DND-41 (cell line): ENCODE results near the gene TMEM114.

Experiments
- CTCF ChIP-seq: IDR thresholded peaks from 2 replicates; pipeline ENCODE4 v1.5.1; 2012; ENCODE audit warnings: borderline replicate concordance, low read length, moderate library complexity, mild to moderate bottlenecking; ENCODE audit not compliant: poor library complexity, severe bottlenecking; ENCODE audit errors: extremely low read depth
- EZH2 ChIP-seq: IDR thresholded peaks from 3 replicates; pipeline ENCODE4 v1.6.1; 2012; ENCODE audit warnings: borderline replicate concordance, low read depth, mild to moderate bottlenecking, moderate library complexity, low read length, inconsistent platforms; ENCODE audit not compliant: severe bottlenecking

GRCh38 chr16:8611122-8611521, 20.8 kb upstream of the TMEM114 start:
- TF ChIP-seq CTCF (no peak), EZH2 (no peak)
